ENCODE results near the gene NEXMIF.
"Not testable (repeated sequence)": the region's sequence is repeated elsewhere in the genome, so short reads cannot be mapped to it uniquely, and the experiment has no call there.

Gene NEXMIF

GRCh38 chrX:74925225-74926088 is at the start of gene NEXMIF:
TSS of gene NEXMIF (minus strand) at chrX:74925452.
- peak; percentile 76 for DNase-seq

GRCh38 chrX:74961962-74962361 is 36.7 kb upstream of the NEXMIF start:
- not testable (repeated sequence) for DNase-seq

- DNase-seq, result no peak
Observed at GRCh38 chrX:74949717-74950116, 24.5 kb upstream of the NEXMIF start.

GRCh38 chrX:74940414-74940813 is 15.2 kb upstream of the NEXMIF start:
- no peak for DNase-seq

GRCh38 chrX:74931214-74931613 is 6.0 kb upstream of the NEXMIF start:
- no peak for DNase-seq

- peak; percentile 72 for DNase-seq
Observed at GRCh38 chrX:74924449-74925224, 615 bp downstream of the NEXMIF start.

- no peak for DNase-seq
Observed at GRCh38 chrX:74923942-74924448, 1.3 kb downstream of the NEXMIF start.

GRCh38 chrX:74922922-74923543 is 2.2 kb downstream of the NEXMIF start:
- peak; percentile 83 for DNase-seq

- DNase-seq, result no peak
Observed at GRCh38 chrX:74911494-74911893, 13.8 kb downstream of the NEXMIF start.

GRCh38 chrX:74906417-74906816 is 18.8 kb downstream of the NEXMIF start:
- DNase-seq, result no peak

GRCh38 chrX:74902806-74903205 is 22.4 kb downstream of the NEXMIF start:
- DNase-seq, result no peak

GRCh38 chrX:74892561-74892960 is 32.7 kb downstream of the NEXMIF start:
- no peak for DNase-seq

- no peak for DNase-seq
Observed at GRCh38 chrX:74890676-74891430, 34.4 kb downstream of the NEXMIF start.

- DNase-seq, result not testable (repeated sequence)
Observed at GRCh38 chrX:74882383-74882782, 42.9 kb downstream of the NEXMIF start.

GRCh38 chrX:74865725-74866124 is 59.5 kb downstream of the NEXMIF start:
- DNase-seq, result no peak

- DNase-seq, result no peak
Observed at GRCh38 chrX:74853255-74853654, 72.0 kb downstream of the NEXMIF start.

- DNase-seq, result no peak
Observed at GRCh38 chrX:74835566-74835965, 89.7 kb downstream of the NEXMIF start.

- not testable (repeated sequence) for DNase-seq
Observed at GRCh38 chrX:74819797-74820196, 105.5 kb downstream of the NEXMIF start.

- DNase-seq, result no peak
Observed at GRCh38 chrX:74814681-74815080, 110.6 kb downstream of the NEXMIF start.

- DNase-seq, result peak; percentile 13
Observed at GRCh38 chrX:74804574-74804973, 120.7 kb downstream of the NEXMIF start.

- DNase-seq, result no peak
Observed at GRCh38 chrX:74800062-74800461, 125.2 kb downstream of the NEXMIF start.

GRCh38 chrX:74797338-74797887 is 127.8 kb downstream of the NEXMIF start:
- DNase-seq, result no peak

All from RPMI8226 (cell line).